ENCODE measurements around the gene MSI2.
A peak's percentile ranks its signal among the peaks of the same experiment; 100 is the strongest.

MSI2 gene

GRCh38 chr17:57270801-57271245 is 14.5 kb downstream of the MSI2 start:
- no peak for DNase-seq (ENCODE audit: low read depth in 2 of 2)

- no peak for DNase-seq (ENCODE audit: low read depth in 2 of 2)
These were observed 15.5 kb downstream of the MSI2 start for GRCh38 chr17:57271821-57272220.

GRCh38 chr17:57273490-57273889 is 17.2 kb downstream of the MSI2 start:
- no peak for DNase-seq (ENCODE audit: low read depth in 2 of 2)

- DNase-seq (ENCODE audit: low read depth in 2 of 2), result no peak
These were observed 17.8 kb downstream of the MSI2 start for GRCh38 chr17:57274162-57274561.

GRCh38 chr17:57275071-57275764 is 18.9 kb downstream of the MSI2 start:
- no peak for DNase-seq (ENCODE audit: low read depth in 2 of 2)

GRCh38 chr17:57276621-57277020 is 20.3 kb downstream of the MSI2 start:
- DNase-seq (ENCODE audit: low read depth in 2 of 2), result no peak

GRCh38 chr17:57277923-57278604 is 21.7 kb downstream of the MSI2 start:
- no peak for DNase-seq (ENCODE audit: low read depth in 2 of 2)

- no peak for DNase-seq (ENCODE audit: low read depth in 2 of 2)
These were observed 22.5 kb downstream of the MSI2 start for GRCh38 chr17:57278740-57279387.

GRCh38 chr17:57279432-57279831 is 23.1 kb downstream of the MSI2 start:
- DNase-seq (ENCODE audit: low read depth in 2 of 2), result no peak

- no peak for DNase-seq (ENCODE audit: low read depth in 2 of 2)
These were observed 25.6 kb downstream of the MSI2 start for GRCh38 chr17:57281887-57282286.

GRCh38 chr17:57282296-57282695 is 26.0 kb downstream of the MSI2 start:
- DNase-seq (ENCODE audit: low read depth in 2 of 2), result no peak

GRCh38 chr17:57283203-57283971 is 27.1 kb downstream of the MSI2 start:
- no peak for DNase-seq (ENCODE audit: low read depth in 2 of 2)

- DNase-seq (ENCODE audit: low read depth in 2 of 2), result no peak
These were observed 28.3 kb downstream of the MSI2 start for GRCh38 chr17:57284583-57284982.

GRCh38 chr17:57284984-57285646 is 28.8 kb downstream of the MSI2 start:
- DNase-seq (ENCODE audit: low read depth in 2 of 2), result peak in 1 of 2 donors; percentile 8

- DNase-seq (ENCODE audit: low read depth in 2 of 2), result no peak
These were observed 29.4 kb downstream of the MSI2 start for GRCh38 chr17:57285701-57286100.

- DNase-seq (ENCODE audit: low read depth in 2 of 2), result no peak
These were observed 30.2 kb downstream of the MSI2 start for GRCh38 chr17:57286399-57287105.

- DNase-seq (ENCODE audit: low read depth in 2 of 2), result no peak
These were observed 31.9 kb downstream of the MSI2 start for GRCh38 chr17:57288040-57288772.

- no peak for DNase-seq (ENCODE audit: low read depth in 2 of 2)
These were observed 32.4 kb downstream of the MSI2 start for GRCh38 chr17:57288773-57289121.

GRCh38 chr17:57289130-57289529 is 32.8 kb downstream of the MSI2 start:
- no peak for DNase-seq (ENCODE audit: low read depth in 2 of 2)

GRCh38 chr17:57289613-57290012 is 33.3 kb downstream of the MSI2 start:
- DNase-seq (ENCODE audit: low read depth in 2 of 2), result no peak
